SK-N-SH treated with all-trans-retinoic acid at 6 μM for 48 hours (cell line): ENCODE results near the gene CEP85.

Source experiments
- ATAC-seq: fragments of 200-7000 bp; cut with Tn5 transposase; 3 replicates; pipeline ENCODE4 v1.9.1; 2020; ENCODE audit warnings: mild to moderate bottlenecking, moderate library complexity
- ARNTL ChIP-seq: fragments of 450-650 bp; formaldehyde crosslinking; IDR thresholded peaks from 2 replicates; pipeline ENCODE4 v1.5.0; 2020; ENCODE audit warnings: low read depth, mild to moderate bottlenecking, moderate library complexity, borderline replicate concordance
- BACH2 ChIP-seq: fragments of 250-450 bp; sonication (Bioruptor Pico); IDR thresholded peaks from 2 replicates; pipeline ENCODE4 v1.9.0; 2021; ENCODE audit warnings: mild to moderate bottlenecking, borderline replicate concordance
- CSDC2 ChIP-seq: fragments of 250-450 bp; sonication (Bioruptor Pico); IDR thresholded peaks from 2 replicates; pipeline ENCODE4 v1.5.0; 2020; ENCODE audit warnings: mild to moderate bottlenecking, moderate library complexity
- ESRRG ChIP-seq: fragments of 250-450 bp; sonication (Bioruptor Pico); IDR thresholded peaks from 2 replicates; pipeline ENCODE4 v1.6.1; 2021; ENCODE audit warnings: mild to moderate bottlenecking
- GLIS3 ChIP-seq: fragments of 250-450 bp; sonication (Bioruptor Pico); IDR thresholded peaks from 2 replicates; pipeline ENCODE4 v1.5.0; 2020; ENCODE audit warnings: mild to moderate bottlenecking, moderate library complexity
- ISL1 ChIP-seq: fragments of 250-450 bp; sonication (Bioruptor Pico); IDR thresholded peaks from 2 replicates; pipeline ENCODE4 v2.1.2; 2022; ENCODE audit warnings: mild to moderate bottlenecking, moderate library complexity
- OSR1 ChIP-seq: fragments of 250-450 bp; sonication (Bioruptor Pico); IDR thresholded peaks from 2 replicates; pipeline ENCODE4 v1.8.0; 2022; ENCODE audit warnings: moderate library complexity, mild to moderate bottlenecking, inconsistent platforms
- PATZ1 ChIP-seq: fragments of 250-450 bp; sonication (Bioruptor Pico); IDR thresholded peaks from 2 replicates; pipeline ENCODE4 v1.8.0; 2020; ENCODE audit warnings: mild to moderate bottlenecking, moderate library complexity, borderline replicate concordance
- POU6F1 ChIP-seq: fragments of 250-450 bp; sonication (Bioruptor Pico); IDR thresholded peaks from 2 replicates; pipeline ENCODE4 v1.8.0; 2021; ENCODE audit warnings: low read depth, mild to moderate bottlenecking, moderate library complexity, borderline replicate concordance
- PPARA ChIP-seq: fragments of 250-450 bp; sonication (Bioruptor Pico); IDR thresholded peaks from 2 replicates; pipeline ENCODE4 v1.5.0; 2020; ENCODE audit warnings: mild to moderate bottlenecking, borderline replicate concordance
- RARB ChIP-seq: fragments of 250-450 bp; sonication (Bioruptor Pico); IDR thresholded peaks from 2 replicates; pipeline ENCODE4 v1.8.0; 2021; ENCODE audit warnings: mild to moderate bottlenecking, moderate library complexity
- SNAI2 ChIP-seq: fragments of 250-450 bp; sonication (Bioruptor Pico); IDR thresholded peaks from 2 replicates; pipeline ENCODE4 v1.5.0; 2020; ENCODE audit warnings: mild to moderate bottlenecking, moderate library complexity
- TCF4 ChIP-seq: fragments of 250-450 bp; sonication (Bioruptor Pico); IDR thresholded peaks from 2 replicates; pipeline ENCODE4 v1.8.0; 2021; ENCODE audit warnings: mild to moderate bottlenecking, moderate library complexity, borderline replicate concordance
- TOX ChIP-seq: fragments of 250-450 bp; sonication (Bioruptor Pico); IDR thresholded peaks from 2 replicates; pipeline ENCODE4 v1.8.0; 2021; ENCODE audit warnings: mild to moderate bottlenecking, moderate library complexity, borderline replicate concordance
- TSHZ2 ChIP-seq: fragments of 250-450 bp; sonication (Bioruptor Pico); IDR thresholded peaks from 2 replicates; pipeline ENCODE4 v1.5.0; 2020; ENCODE audit warnings: mild to moderate bottlenecking, moderate library complexity
- ZC3H10 ChIP-seq: fragments of 250-450 bp; sonication (Bioruptor Pico); IDR thresholded peaks from 2 replicates; pipeline ENCODE4 v1.5.1; 2021; ENCODE audit warnings: mild to moderate bottlenecking, moderate library complexity
- ZFP30 ChIP-seq: fragments of 450-650 bp; formaldehyde crosslinking; IDR thresholded peaks from 2 replicates; pipeline ENCODE4 v1.5.0; 2022; ENCODE audit warnings: mild to moderate bottlenecking, moderate library complexity
- ZNF565 ChIP-seq: fragments of 450-650 bp; formaldehyde crosslinking; conservative IDR thresholded peaks from 2 replicates; pipeline ENCODE4 v1.5.0; 2020; ENCODE audit warnings: low read depth, mild to moderate bottlenecking, moderate library complexity
- ZNF70 ChIP-seq: fragments of 450-650 bp; formaldehyde crosslinking; IDR thresholded peaks from 2 replicates; pipeline ENCODE4 v1.5.0; 2020; ENCODE audit warnings: mild to moderate bottlenecking, moderate library complexity
- ZNF8 ChIP-seq: fragments of 450-650 bp; formaldehyde crosslinking; IDR thresholded peaks from 2 replicates; pipeline ENCODE4 v1.5.0; 2020; ENCODE audit warnings: mild to moderate bottlenecking, moderate library complexity
- TF ChIP-seq, protein P1 (sequence below): fragments of 250-450 bp; sonication (Bioruptor Pico); IDR thresholded peaks from 2 replicates; pipeline ENCODE4 v1.5.1; 2021; ENCODE audit warnings: mild to moderate bottlenecking, moderate library complexity
- TF ChIP-seq, protein P2 (sequence below): fragments of 250-450 bp; sonication (Bioruptor Pico); IDR thresholded peaks from 2 replicates; pipeline ENCODE4 v1.5.1; 2020; ENCODE audit warnings: low read depth, mild to moderate bottlenecking, moderate library complexity

The CEP85 gene

GRCh38 chr1:26318338-26319064 lies 84.5 kb downstream of the CEP85 start (continued):
- no peak for TF ChIP-seq PATZ1 (CRISPR knock-in tag)
- no peak for TF ChIP-seq PPARA
- no peak for TF ChIP-seq OSR1
- no peak for TF ChIP-seq ESRRG
- TF ChIP-seq ZC3H10 (CRISPR knock-in tag) = no peak
- no peak for TF ChIP-seq ZFP30 (CRISPR knock-in tag)
- TF ChIP-seq GLIS3 (CRISPR knock-in tag) = no peak

DNA sequence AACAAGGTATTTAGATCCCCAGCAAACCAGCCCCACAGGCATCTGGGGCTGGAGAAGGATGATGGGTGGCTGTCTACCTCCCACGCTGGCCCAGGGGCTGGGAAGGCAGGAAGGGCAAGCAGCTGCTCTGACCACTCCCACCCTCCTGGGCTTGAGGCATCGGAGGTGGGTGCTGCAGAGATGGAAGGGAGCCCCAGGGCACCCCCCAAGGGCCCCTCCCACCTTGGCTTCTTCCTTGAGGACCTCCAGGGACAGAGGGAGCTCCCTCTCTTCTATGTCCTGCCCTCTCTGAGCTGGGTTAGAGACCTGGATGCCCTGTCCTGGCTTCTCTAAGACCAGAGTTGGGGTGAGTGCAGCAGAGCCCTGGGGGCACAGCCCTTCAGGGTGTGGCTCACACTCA lies 86.9 kb downstream of the CEP85 start:
- TF ChIP-seq ZFP30 (CRISPR knock-in tag) (no peak), ESRRG (no peak), GLIS3 (CRISPR knock-in tag) (no peak), OSR1 (no peak), CSDC2 (CRISPR knock-in tag) (no peak), POU6F1 (CRISPR knock-in tag) (no peak), ZNF565 (no peak), ZNF70 (CRISPR knock-in tag) (no peak), BACH2 (CRISPR knock-in tag) (no peak), SNAI2 (CRISPR knock-in tag) (no peak), ARNTL (CRISPR knock-in tag) (no peak), ISL1 (CRISPR knock-in tag) (no peak), TOX (CRISPR knock-in tag) (no peak), ZNF8 (CRISPR knock-in tag) (no peak), ZC3H10 (CRISPR knock-in tag) (no peak), PPARA (no peak), TCF4 (CRISPR knock-in tag) (no peak)
- TF ChIP-seq, protein P1, sequence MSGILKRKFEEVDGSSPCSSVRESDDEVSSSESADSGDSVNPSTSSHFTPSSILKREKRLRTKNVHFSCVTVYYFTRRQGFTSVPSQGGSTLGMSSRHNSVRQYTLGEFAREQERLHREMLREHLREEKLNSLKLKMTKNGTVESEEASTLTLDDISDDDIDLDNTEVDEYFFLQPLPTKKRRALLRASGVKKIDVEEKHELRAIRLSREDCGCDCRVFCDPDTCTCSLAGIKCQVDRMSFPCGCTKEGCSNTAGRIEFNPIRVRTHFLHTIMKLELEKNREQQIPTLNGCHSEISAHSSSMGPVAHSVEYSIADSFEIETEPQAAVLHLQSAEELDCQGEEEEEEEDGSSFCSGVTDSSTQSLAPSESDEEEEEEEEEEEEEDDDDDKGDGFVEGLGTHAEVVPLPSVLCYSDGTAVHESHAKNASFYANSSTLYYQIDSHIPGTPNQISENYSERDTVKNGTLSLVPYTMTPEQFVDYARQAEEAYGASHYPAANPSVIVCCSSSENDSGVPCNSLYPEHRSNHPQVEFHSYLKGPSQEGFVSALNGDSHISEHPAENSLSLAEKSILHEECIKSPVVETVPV (CRISPR knock-in tag) = no peak
- TF ChIP-seq, protein P2, sequence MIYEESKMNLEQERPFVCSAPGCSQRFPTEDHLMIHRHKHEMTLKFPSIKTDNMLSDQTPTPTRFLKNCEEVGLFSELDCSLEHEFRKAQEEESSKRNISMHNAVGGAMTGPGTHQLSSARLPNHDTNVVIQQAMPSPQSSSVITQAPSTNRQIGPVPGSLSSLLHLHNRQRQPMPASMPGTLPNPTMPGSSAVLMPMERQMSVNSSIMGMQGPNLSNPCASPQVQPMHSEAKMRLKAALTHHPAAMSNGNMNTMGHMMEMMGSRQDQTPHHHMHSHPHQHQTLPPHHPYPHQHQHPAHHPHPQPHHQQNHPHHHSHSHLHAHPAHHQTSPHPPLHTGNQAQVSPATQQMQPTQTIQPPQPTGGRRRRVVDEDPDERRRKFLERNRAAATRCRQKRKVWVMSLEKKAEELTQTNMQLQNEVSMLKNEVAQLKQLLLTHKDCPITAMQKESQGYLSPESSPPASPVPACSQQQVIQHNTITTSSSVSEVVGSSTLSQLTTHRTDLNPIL (CRISPR knock-in tag) = no peak
- TF ChIP-seq, all 23 proteins: peak for 0
- ATAC-seq = no peak; the same call in 2 of the 3 replicates

- ATAC-seq = peak; percentile 99
- TF ChIP-seq ZNF8 (CRISPR knock-in tag) = no peak
- no peak for TF ChIP-seq POU6F1 (CRISPR knock-in tag)
- TF ChIP-seq CSDC2 (CRISPR knock-in tag) = no peak
- TF ChIP-seq ISL1 (CRISPR knock-in tag) = no peak
- no peak for TF ChIP-seq TSHZ2 (CRISPR knock-in tag)
- no peak for TF ChIP-seq BACH2 (CRISPR knock-in tag)
- TF ChIP-seq, protein P1 (CRISPR knock-in tag) = no peak
- TF ChIP-seq ZNF565 = no peak
- no peak for TF ChIP-seq TCF4 (CRISPR knock-in tag)
- no peak for TF ChIP-seq RARB
- no peak for TF ChIP-seq OSR1
- TF ChIP-seq TOX (CRISPR knock-in tag) = no peak
Observed at GRCh38 chr1:26321315-26322041, 87.5 kb downstream of the CEP85 start.
